HEK293T (cell line): ENCODE measurements around the gene CAMK2G.

Source experiments
- CTBP1 ChIP-seq: fragments of 450-650 bp; IDR thresholded peaks from 2 replicates; pipeline ENCODE4 v1.6.1; 2016; ENCODE audit warnings: borderline replicate concordance
- FOXA1 ChIP-seq: fragments of 450-650 bp; IDR thresholded peaks from 2 replicates; pipeline ENCODE4 v1.6.1; 2016; ENCODE audit warnings: mild to moderate bottlenecking
- FOXK2 ChIP-seq: fragments of 450-650 bp; IDR thresholded peaks from 2 replicates; pipeline ENCODE4 v1.6.1; 2016; ENCODE audit warnings: mild to moderate bottlenecking
- SP1 ChIP-seq: fragments of 450-650 bp; IDR thresholded peaks from 2 replicates; pipeline ENCODE4 v1.6.1; 2017

DNA sequence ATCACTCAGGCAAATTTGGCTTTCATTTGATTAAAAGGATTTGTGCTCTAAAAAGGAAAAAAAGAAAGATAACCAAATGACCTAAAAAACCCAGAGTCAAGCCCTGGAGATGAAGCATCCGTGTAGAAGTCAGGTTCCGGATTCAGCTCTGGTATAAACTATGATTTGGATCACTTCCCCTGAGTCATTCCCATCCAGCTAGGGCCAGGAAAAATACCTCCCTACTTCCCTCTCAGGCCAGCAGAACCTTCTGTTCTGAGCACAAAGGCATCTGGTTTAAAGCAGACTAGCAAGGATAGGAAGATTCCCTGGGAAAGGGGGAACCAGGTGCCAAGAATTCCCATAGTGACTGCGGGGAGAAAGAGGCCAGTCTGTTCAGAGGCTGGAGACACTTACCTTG, 37.3 kb downstream of the CAMK2G start:
- TF ChIP-seq FOXA1 (no peak), SP1 (no peak), CTBP1 (no peak), FOXK2 (no peak)
